Stimulated activated CD8-positive, alpha-beta memory T cell treated with anti-CD3 and anti-CD28 coated beads, Interleukin-7, amount 100 ng/mL, for 48 hours (primary cell): ENCODE measurements around the gene R3HDM2.

Experiments used
- DNase-seq, 2 donors: peaks; one replicate each; pipeline ENCODE4 v3.0.0-alpha.2; 2020; ENCODE audit warnings: low read depth in 1 of 2; ENCODE audit errors: extremely low read depth in 1 of 2

The R3HDM2 gene

GRCh38 chr12:57220770-57221168 lies 210.1 kb downstream of the R3HDM2 start:
- DNase-seq = no peak

- no peak for DNase-seq
Measured at GRCh38 chr12:57219993-57220754, 210.7 kb downstream of the R3HDM2 start.

DNA sequence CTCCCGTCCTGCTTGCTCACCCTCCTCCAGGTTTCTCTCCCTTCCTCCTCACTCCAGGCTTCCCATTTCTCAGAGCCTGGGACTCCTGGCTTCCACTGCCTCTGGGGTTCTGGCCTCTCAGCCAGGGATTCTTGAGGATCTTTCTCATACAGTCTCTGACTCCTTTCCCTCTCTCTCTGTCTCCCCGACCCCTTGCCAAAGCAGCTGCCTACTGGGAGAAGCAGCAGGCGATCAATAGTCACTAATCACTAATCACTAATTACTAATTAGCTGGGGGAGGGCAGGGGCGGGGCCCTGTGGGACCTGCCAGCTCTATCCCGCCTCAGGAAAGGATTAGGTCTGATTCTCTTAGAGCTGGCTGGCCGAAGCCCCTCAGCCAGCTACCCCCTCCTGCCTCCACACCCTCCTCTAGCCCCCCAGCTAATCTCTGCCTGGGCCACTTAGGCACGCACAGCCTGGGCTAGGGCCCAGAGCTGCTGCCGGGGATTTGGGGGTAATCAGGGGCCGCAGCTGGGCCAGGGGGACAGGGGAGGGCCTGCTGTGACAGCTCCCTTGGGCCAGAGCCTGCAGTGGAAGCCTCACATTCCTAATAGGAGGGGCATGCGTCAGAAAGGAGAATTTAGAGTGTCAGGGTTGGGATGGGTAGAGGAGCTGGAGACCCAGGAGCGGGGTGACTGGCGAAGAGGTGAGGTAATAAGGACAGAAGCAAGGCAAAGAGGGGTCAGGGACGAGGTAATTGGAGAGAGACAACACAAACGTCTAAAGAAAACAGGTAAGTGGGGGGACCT lies 211.4 kb downstream of the R3HDM2 start:
- no peak for DNase-seq

DNA sequence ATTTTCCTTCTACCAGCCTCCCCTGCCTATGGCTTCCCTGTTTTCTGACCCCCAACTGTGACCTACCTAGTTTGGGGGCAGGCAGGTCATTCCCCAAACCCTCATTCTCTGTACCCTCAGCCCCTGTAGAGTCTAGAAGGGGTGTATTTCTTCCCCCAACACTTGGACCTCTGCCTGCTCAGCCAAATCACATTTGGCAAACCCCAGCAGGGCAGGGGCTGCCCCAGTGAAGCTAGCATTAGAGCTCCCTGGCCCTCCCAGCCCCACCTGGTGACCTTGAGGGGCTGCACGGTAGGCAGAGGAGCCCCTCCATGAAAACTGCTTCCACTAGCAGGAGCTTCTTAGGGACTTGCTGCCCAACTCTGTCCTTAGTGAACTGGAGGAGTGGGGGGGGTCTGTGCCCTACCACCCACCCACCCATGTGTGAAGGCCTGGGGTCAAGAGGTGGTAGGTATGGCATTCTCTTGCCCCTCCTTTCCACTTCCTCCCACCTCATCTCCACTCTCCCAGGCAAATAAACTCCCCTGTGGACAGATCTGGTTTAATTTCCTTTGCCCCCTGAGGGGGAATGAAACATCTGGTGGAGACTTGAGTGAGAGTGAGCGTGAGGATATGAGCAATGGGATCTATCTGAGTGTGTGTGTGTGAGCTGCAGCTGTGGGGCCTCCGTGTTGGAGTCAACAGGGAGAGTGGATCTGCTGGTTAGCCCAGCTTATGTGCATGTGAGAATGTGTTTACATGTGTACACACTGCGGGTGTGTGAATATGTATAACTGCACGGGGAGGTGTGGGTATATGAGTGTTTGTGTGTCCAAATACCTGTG lies 212.6 kb downstream of the R3HDM2 start:
- DNase-seq = no peak

DNA sequence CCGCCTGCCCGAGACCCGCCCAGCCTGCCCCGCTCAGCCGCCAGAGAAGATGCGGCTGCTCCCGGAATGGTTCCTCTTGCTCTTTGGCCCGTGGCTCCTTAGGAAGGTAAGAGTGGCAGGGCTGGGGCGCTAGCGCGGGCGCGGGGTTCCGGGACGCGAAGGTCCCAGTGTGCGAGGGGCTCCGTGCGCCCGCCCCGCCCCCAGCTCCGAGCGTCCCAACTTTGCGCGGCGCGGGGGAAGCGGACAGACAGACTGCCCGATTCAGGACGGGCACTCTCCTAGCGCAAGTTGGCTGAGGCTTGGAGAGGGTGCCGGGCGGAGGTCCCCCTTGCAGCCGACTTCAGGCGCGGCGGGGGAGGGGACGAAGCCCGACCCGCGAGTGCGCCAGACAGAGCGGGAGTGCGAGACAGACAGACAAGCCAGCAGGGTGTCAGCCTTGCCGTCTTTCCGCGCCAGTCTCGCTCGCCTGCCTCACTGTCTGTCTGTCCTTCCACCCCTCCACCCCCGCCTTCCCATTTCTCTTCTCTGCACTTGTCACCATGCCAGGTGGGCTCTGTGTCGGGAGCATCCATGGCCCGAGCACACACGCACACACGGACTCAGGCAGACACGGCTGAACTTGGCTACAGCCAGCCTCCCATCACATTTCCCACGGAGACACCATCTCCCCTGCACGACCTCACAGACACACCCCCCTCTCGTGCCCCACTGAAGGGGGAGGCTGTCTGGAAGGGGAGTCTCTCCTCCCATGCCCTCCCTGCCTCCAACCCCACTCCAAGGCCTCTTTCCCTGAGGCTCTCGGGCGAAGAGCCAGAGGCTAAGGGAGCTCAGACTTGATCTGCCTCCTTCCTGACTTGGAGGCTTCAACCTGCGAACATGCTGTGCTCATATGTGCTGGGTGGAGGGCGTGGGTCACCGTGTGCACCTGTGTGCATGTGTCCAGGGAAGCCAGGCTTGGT lies 213.6 kb downstream of the R3HDM2 start:
- DNase-seq = no peak

- no peak for DNase-seq
Measured at GRCh38 chr12:57216014-57216911, 214.6 kb downstream of the R3HDM2 start, which contains the start of gene NXPH4. NXPH4 (plus strand) TSS chr12:57216794; CDS start chr12:57216970, 176 bp downstream.

- no peak for DNase-seq
Measured at GRCh38 chr12:57215668-57216013, 215.2 kb downstream of the R3HDM2 start.

DNA sequence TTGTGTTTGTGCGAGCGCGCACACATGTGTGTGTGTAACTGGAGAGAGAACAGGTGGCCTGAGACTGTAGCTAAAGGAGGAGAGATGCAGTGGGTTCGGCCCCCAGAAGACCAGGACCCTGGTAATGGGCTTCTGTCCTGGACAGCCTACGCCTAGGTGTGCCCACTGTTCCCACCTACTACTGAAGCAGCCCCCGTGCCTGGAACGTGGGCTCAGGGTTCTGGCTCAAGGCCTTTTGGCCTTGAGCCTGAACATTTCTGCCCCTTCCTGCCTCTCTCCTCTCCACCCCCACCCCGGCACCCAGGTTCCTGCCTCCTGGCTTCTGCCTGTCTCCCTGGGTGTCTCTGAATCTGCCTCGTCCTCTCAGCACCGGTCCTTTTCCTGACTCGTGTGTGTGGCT lies 215.8 kb downstream of the R3HDM2 start:
- no peak for DNase-seq

GRCh38 chr12:57214398-57214781 lies 216.5 kb downstream of the R3HDM2 start:
- DNase-seq = peak in 1 of 2 donors; percentile 61

- DNase-seq = no peak
Measured at GRCh38 chr12:57213763-57214397, 217.0 kb downstream of the R3HDM2 start.

DNA sequence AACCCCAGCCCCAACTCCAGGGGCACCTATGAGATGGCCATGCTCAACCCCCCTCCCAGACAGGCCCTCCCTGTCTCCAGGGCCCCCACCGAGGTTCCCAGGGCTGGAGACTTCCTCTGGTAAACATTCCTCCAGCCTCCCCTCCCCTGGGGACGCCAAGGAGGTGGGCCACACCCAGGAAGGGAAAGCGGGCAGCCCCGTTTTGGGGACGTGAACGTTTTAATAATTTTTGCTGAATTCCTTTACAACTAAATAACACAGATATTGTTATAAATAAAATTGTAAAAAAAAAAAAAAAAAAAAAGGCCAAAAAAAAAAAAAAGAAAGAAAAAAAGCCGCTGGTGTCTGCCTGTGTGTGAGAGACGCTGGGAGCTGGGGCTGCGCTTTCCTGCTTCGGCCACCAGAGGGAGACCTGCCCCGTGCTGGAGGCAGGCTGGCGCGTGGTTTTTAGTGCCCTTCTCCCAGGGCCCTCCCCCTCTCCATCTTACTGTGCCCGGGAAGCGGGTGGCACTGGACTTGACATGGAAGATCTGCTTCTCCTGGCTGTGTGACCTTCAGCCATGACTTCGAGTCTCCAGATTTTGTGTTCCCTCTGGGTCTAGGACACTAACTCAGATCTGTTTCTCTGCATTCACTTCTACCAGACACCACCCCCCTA lies 217.7 kb downstream of the R3HDM2 start:
- DNase-seq = peak in 1 of 2 donors; percentile 64

- no peak for DNase-seq
Measured at GRCh38 chr12:57212701-57213057, 218.2 kb downstream of the R3HDM2 start.

GRCh38 chr12:57211791-57212700 lies 218.8 kb downstream of the R3HDM2 start:
- no peak for DNase-seq

DNA sequence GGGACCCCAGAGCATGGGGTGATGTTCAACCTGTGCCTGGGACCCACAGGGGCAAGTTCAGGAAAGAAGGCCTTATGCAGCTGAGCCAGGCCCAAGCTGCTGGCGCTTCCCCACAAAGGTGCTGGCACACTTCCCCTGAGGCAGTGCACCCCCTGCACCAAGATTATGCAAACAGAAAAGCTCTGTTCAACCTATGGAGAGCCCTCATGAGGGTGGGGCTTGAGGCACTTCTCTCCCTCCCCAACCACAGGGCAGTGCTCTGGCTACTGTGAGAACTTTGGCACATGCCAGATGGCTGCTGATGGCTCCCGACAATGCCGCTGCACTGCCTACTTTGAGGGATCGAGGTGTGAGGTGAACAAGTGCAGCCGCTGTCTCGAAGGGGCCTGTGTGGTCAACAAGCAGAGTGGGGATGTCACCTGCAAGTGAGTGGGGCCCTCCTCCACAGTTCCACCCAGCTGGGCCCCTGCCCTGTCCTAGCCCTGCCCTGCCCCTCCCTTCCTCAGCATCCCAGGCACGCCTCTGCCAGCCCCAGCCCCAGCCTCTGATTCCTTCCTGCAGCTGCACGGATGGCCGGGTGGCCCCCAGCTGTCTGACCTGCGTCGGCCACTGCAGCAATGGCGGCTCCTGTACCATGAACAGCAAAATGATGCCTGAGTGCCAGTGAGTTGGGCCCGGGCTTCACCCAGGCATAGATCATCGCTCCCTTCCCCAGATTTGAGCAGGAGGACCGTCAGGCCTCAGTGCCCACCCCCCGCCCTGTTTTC lies 219.7 kb downstream of the R3HDM2 start:
- no peak for DNase-seq

GRCh38 chr12:57210461-57210860 lies 220.4 kb downstream of the R3HDM2 start:
- no peak for DNase-seq

DNA sequence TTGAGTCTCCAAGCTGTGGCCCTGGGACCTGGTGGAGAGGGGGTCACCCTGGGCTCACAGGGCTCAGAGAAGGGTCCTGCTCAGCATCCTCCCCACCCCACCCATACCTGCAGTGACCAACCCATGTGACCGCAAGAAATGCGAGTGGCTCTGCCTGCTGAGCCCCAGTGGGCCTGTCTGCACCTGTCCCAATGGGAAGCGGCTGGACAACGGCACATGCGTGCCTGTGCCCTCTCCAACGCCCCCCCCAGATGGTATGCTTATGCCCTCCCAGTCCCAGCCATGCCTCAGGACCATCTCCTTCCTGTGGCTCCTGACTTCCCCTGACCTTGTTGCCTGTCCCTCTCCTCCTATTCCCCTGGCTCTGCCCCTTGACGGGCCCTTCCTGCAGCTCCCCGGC lies 220.9 kb downstream of the R3HDM2 start:
- no peak for DNase-seq
